ENCODE results near the gene AMZ2. TPM values are rescaled to one million over a fixed set of nuclear protein-coding genes. Genes with fewer than 3 reads are reported as not detected.

AMZ2 gene
- total RNA-seq, 1 donor from 2014 or later: 66.5 TPM

DNA sequence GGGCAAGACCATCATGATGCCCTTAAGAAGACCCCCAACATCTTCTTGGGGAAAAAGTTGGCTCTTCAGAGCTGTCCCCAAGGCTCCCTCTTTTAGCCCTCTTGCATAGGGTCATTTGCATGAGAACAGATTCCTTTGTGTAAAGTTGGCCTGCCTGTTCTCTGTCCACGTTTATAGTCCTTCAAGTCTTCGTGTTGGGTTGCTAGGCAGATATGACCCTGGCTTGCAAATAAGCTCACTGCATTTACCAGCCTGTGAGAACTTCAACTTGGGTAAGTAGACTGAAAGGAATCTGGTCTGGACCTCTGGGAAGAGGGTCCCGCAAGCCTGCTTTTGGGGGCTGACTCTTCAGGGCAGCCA is 46.3 kb downstream of the AMZ2 start:
- Mint-ChIP-seq H3K4me1 (ENCODE audit: low read depth) (peaks cover 16% of the 10 kb centered on the region), H3K36me3 (ENCODE audit: low read depth) (no peaks in the 10 kb centered on the region), H3K27ac (ENCODE audit: unreplicated experiment) (no peak overlapping the region), H3K4me3 (ENCODE audit: unreplicated experiment) (no peak overlapping the region), H3K27me3 (ENCODE audit: low read depth) (peaks cover 10% of the 10 kb centered on the region), H3K9me3 (ENCODE audit: low read depth) (no peaks in the 10 kb centered on the region)
- no peak for DNase-seq (ENCODE audit: low spot score)
- no peak for TF ChIP-seq CTCF (IDR thresholded peaks at IDR 0.05)

DNA sequence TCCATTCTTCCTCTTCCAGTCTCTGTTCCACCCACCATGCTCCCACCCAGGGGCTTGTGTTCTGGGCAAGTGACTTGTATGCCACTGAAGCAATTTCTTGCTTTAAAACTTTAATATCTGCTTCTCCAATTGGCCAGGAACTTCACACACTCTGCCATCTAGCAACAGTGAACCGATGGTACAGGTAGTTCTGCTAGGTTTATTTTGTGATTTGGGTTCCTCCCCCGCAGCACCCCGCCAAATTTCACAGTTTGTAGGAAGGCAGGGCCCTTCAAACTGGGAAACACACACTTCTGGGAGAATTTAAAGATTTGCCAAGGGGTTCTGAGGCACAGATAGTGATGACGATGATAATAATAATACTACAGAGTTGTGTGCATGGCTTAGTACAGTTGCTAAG is 46.8 kb downstream of the AMZ2 start:
- Mint-ChIP-seq H3K4me3 (ENCODE audit: unreplicated experiment) (no peak overlapping the region), H3K9me3 (ENCODE audit: low read depth) (no peaks in the 10 kb centered on the region), H3K36me3 (ENCODE audit: low read depth) (no peaks in the 10 kb centered on the region), H3K4me1 (ENCODE audit: low read depth) (peaks cover 16% of the 10 kb centered on the region), H3K27ac (ENCODE audit: unreplicated experiment) (no peak overlapping the region), H3K27me3 (ENCODE audit: low read depth) (peaks cover 10% of the 10 kb centered on the region)
- no peak for DNase-seq (ENCODE audit: low spot score)
- no peak for TF ChIP-seq CTCF (IDR thresholded peaks at IDR 0.05)

- Mint-ChIP-seq H3K4me3 (ENCODE audit: unreplicated experiment) (no peak overlapping the region), H3K27ac (ENCODE audit: unreplicated experiment) (no peak overlapping the region), H3K9me3 (ENCODE audit: low read depth) (no peaks in the 10 kb centered on the region), H3K27me3 (ENCODE audit: low read depth) (peaks cover 10% of the 10 kb centered on the region), H3K36me3 (ENCODE audit: low read depth) (no peaks in the 10 kb centered on the region), H3K4me1 (ENCODE audit: low read depth) (peaks cover 16% of the 10 kb centered on the region)
- no peak for TF ChIP-seq CTCF (IDR thresholded peaks at IDR 0.05)
- DNase-seq (ENCODE audit: low spot score): no peak
Observed at GRCh38 chr17:68295086-68295485, 47.2 kb downstream of the AMZ2 start.

GRCh38 chr17:68296217-68297191 is 48.7 kb downstream of the AMZ2 start:
- Mint-ChIP-seq H3K4me3 (ENCODE audit: unreplicated experiment) (no peak overlapping the region), H3K27me3 (ENCODE audit: low read depth) (peaks cover 10% of the 10 kb centered on the region), H3K36me3 (ENCODE audit: low read depth) (no peaks in the 10 kb centered on the region), H3K9me3 (ENCODE audit: low read depth) (no peaks in the 10 kb centered on the region), H3K27ac (ENCODE audit: unreplicated experiment) (no peak overlapping the region), H3K4me1 (ENCODE audit: low read depth) (peaks cover 9% of the 10 kb centered on the region)
- no peak for TF ChIP-seq CTCF (IDR thresholded peaks at IDR 0.05)
- no peak for DNase-seq (ENCODE audit: low spot score)

GRCh38 chr17:68297195-68297594 is 49.4 kb downstream of the AMZ2 start:
- Mint-ChIP-seq H3K27ac (ENCODE audit: unreplicated experiment) (no peak overlapping the region), H3K4me1 (ENCODE audit: low read depth) (peaks cover 12% of the 10 kb centered on the region), H3K36me3 (ENCODE audit: low read depth) (no peaks in the 10 kb centered on the region), H3K9me3 (ENCODE audit: low read depth) (no peaks in the 10 kb centered on the region), H3K4me3 (ENCODE audit: unreplicated experiment) (no peak overlapping the region), H3K27me3 (ENCODE audit: low read depth) (peaks cover 10% of the 10 kb centered on the region)
- no peak for TF ChIP-seq CTCF (IDR thresholded peaks at IDR 0.05)
- no peak for DNase-seq (ENCODE audit: low spot score)
